Measurements from ENCODE around the gene FAM124B. TPM values are rescaled to one million over a fixed set of nuclear protein-coding genes. Genes with fewer than 3 reads are reported as not detected.
"Not testable (repeated sequence)": the region's sequence is repeated elsewhere in the genome, so short reads cannot be mapped to it uniquely, and the experiment has no call there.

Gene FAM124B
- total RNA-seq, 1 donor from 2014 or later = 156 TPM

- not testable (repeated sequence) for DNase-seq (ENCODE audit: extremely low read depth, low read depth, low spot score)
Measured at GRCh38 chr2:224382280-224382647, 19.6 kb downstream of the FAM124B start.

- no peak for DNase-seq (ENCODE audit: extremely low read depth, low read depth, low spot score)
Measured at GRCh38 chr2:224381521-224382279, 20.2 kb downstream of the FAM124B start.

GRCh38 chr2:224379986-224380385 is 21.9 kb downstream of the FAM124B start:
- no peak for DNase-seq (ENCODE audit: extremely low read depth, low read depth, low spot score)

GRCh38 chr2:224379172-224379571 is 22.7 kb downstream of the FAM124B start:
- DNase-seq (ENCODE audit: extremely low read depth, low read depth, low spot score) = no peak

- DNase-seq (ENCODE audit: extremely low read depth, low read depth, low spot score) = no peak
Measured at GRCh38 chr2:224378701-224379097, 23.2 kb downstream of the FAM124B start.

GRCh38 chr2:224377751-224378700 is 23.9 kb downstream of the FAM124B start:
- no peak for DNase-seq (ENCODE audit: extremely low read depth, low read depth, low spot score)

- DNase-seq (ENCODE audit: extremely low read depth, low read depth, low spot score) = no peak
Measured at GRCh38 chr2:224372641-224373040, 29.3 kb downstream of the FAM124B start.

- DNase-seq (ENCODE audit: extremely low read depth, low read depth, low spot score) = no peak
Measured at GRCh38 chr2:224369028-224369632, 32.8 kb downstream of the FAM124B start.

GRCh38 chr2:224366267-224366844 is 35.6 kb downstream of the FAM124B start:
- no peak for DNase-seq (ENCODE audit: extremely low read depth, low read depth, low spot score)

- no peak for DNase-seq (ENCODE audit: extremely low read depth, low read depth, low spot score)
Measured at GRCh38 chr2:224365331-224365730, 36.6 kb downstream of the FAM124B start.

GRCh38 chr2:224363281-224363680 is 38.6 kb downstream of the FAM124B start:
- no peak for DNase-seq (ENCODE audit: extremely low read depth, low read depth, low spot score)

- no peak for DNase-seq (ENCODE audit: extremely low read depth, low read depth, low spot score)
Measured at GRCh38 chr2:224362094-224362493, 39.8 kb downstream of the FAM124B start.

- DNase-seq (ENCODE audit: extremely low read depth, low read depth, low spot score) = no peak
Measured at GRCh38 chr2:224360801-224361251, 41.1 kb downstream of the FAM124B start.

GRCh38 chr2:224359569-224359968 is 42.3 kb downstream of the FAM124B start:
- DNase-seq (ENCODE audit: extremely low read depth, low read depth, low spot score) = no peak

- DNase-seq (ENCODE audit: extremely low read depth, low read depth, low spot score) = peak; percentile 45
Measured at GRCh38 chr2:224357098-224357901, 44.6 kb downstream of the FAM124B start.

GRCh38 chr2:224354632-224355211 is 47.2 kb downstream of the FAM124B start:
- no peak for DNase-seq (ENCODE audit: extremely low read depth, low read depth, low spot score)

GRCh38 chr2:224350703-224351102 is 51.2 kb downstream of the FAM124B start:
- no peak for DNase-seq (ENCODE audit: extremely low read depth, low read depth, low spot score)

GRCh38 chr2:224349396-224349795 is 52.5 kb downstream of the FAM124B start:
- no peak for DNase-seq (ENCODE audit: extremely low read depth, low read depth, low spot score)

- no peak for DNase-seq (ENCODE audit: extremely low read depth, low read depth, low spot score)
Measured at GRCh38 chr2:224347176-224348051, 54.5 kb downstream of the FAM124B start.
